ENCODE data around the gene MBNL1. TPM values are rescaled to one million over a fixed set of nuclear protein-coding genes. Genes with fewer than 3 reads are reported as not detected.

The MBNL1 gene
- total and polyA plus RNA-seq, 8 donors, result 15.2 to 73.2 (median 40.2) TPM

DNA sequence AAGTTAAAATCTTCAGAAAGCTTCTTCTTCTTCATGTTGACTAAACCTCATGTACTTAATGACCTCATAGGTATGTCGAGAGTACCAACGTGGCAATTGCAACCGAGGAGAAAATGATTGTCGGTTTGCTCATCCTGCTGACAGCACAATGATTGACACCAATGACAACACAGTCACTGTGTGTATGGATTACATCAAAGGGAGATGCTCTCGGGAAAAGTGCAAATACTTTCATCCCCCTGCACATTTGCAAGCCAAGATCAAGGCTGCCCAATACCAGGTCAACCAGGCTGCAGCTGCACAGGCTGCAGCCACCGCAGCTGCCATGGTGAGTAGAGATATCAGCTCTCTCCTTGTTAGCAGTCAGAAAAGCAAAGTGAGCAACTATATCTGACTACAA, 176.5 kb downstream of the MBNL1 start:
- TF ChIP-seq, protein P1, sequence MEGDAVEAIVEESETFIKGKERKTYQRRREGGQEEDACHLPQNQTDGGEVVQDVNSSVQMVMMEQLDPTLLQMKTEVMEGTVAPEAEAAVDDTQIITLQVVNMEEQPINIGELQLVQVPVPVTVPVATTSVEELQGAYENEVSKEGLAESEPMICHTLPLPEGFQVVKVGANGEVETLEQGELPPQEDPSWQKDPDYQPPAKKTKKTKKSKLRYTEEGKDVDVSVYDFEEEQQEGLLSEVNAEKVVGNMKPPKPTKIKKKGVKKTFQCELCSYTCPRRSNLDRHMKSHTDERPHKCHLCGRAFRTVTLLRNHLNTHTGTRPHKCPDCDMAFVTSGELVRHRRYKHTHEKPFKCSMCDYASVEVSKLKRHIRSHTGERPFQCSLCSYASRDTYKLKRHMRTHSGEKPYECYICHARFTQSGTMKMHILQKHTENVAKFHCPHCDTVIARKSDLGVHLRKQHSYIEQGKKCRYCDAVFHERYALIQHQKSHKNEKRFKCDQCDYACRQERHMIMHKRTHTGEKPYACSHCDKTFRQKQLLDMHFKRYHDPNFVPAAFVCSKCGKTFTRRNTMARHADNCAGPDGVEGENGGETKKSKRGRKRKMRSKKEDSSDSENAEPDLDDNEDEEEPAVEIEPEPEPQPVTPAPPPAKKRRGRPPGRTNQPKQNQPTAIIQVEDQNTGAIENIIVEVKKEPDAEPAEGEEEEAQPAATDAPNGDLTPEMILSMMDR (IDR thresholded peaks at IDR 0.05), result no peak
- no peaks in the 10 kb centered on the region for H3K9me3 ChIP-seq
- DNase-seq (no peak), ATAC-seq (no peak), FAIRE-seq (no peak)
- peaks cover 0 to 8% (median 0%) of the 10 kb centered on the region in 3 donors for H3K36me3 ChIP-seq
- intact Hi-C loops (cut with DNase I), result loop anchor here in 1 of 3 donors (10.0 kb wide), 1 partner anchor 370 kb away; no protein-coding TSS in a partner anchor
- no peak overlapping the region for H3K4me3 ChIP-seq
- peaks cover 0 to 6% (median 0%) of the 10 kb centered on the region in 3 donors for H3K4me1 ChIP-seq
- WGBS, 2 donors, result 71 to 75% methylated on average over 6 of the region's 6 CpGs
- H3K27me3 ChIP-seq, result no peaks in the 10 kb centered on the region
- no peak overlapping the region for H3K27ac ChIP-seq

DNA sequence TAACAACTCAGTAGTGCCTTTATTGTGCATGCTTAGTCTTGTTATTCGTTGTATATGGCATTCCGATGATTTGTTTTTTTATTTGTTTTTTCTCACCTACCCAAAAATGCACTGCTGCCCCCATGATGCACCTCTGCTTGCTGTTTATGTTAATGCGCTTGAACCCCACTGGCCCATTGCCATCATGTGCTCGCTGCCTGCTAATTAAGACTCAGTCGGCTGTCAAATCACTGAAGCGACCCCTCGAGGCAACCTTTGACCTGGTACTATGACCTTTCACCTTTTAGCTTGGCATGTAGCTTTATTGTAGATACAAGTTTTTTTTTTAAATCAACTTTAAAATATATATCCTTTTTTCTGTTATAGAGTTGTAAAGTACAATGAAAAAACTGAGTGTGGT, 177.8 kb downstream of the MBNL1 start:
- intact Hi-C loops (cut with DNase I), result loop anchor here in 1 of 3 donors (10.0 kb wide), 1 partner anchor 372 kb away; no protein-coding TSS in a partner anchor
- ATAC-seq (no peak), FAIRE-seq (no peak), DNase-seq (no peak)
- Histone ChIP-seq H3K9me3 (no peaks in the 10 kb centered on the region), H3K4me1 (peaks cover 0 to 6% (median 0%) of the 10 kb centered on the region in 3 donors), H3K27me3 (no peaks in the 10 kb centered on the region), H3K27ac (no peak overlapping the region), H3K36me3 (peaks cover 0 to 8% (median 0%) of the 10 kb centered on the region in 3 donors), H3K4me3 (no peak overlapping the region)
- 67 to 70% methylated on average over 7 of the region's 7 CpGs for WGBS, 2 donors
- TF ChIP-seq, protein P1 (IDR thresholded peaks at IDR 0.05), result no peak

DNA sequence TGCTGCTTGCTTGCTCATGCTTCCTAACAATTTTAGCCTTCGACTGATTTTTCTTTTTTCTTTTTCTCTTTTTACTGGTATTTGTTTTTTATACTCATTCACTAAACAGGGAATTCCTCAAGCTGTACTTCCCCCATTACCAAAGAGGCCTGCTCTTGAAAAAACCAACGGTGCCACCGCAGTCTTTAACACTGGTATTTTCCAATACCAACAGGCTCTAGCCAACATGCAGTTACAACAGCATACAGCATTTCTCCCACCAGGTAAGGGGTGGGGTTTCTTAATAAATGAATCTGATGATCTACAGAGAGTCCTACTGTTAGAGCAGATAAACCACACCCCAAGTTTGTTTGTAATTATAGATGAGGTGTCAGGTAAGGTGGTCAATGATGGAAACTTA, 178.8 kb downstream of the MBNL1 start:
- no peaks in the 10 kb centered on the region for H3K27me3 ChIP-seq
- peaks cover 0 to 8% (median 0%) of the 10 kb centered on the region in 3 donors for H3K36me3 ChIP-seq
- DNase-seq (no peak), ATAC-seq (no peak), FAIRE-seq (no peak)
- TF ChIP-seq, protein P1 (IDR thresholded peaks at IDR 0.05), result no peak
- H3K4me3 ChIP-seq, result no peak overlapping the region
- 77 to 78% methylated on average over 3 of the region's 3 CpGs for WGBS, 2 donors
- H3K27ac ChIP-seq, result no peak overlapping the region
- peaks cover 0 to 6% (median 0%) of the 10 kb centered on the region in 3 donors for H3K4me1 ChIP-seq
- intact Hi-C loops (cut with DNase I), result loop anchor here in 1 of 3 donors (10.0 kb wide), 1 partner anchor 373 kb away; no protein-coding TSS in a partner anchor
- no peaks in the 10 kb centered on the region for H3K9me3 ChIP-seq

DNA sequence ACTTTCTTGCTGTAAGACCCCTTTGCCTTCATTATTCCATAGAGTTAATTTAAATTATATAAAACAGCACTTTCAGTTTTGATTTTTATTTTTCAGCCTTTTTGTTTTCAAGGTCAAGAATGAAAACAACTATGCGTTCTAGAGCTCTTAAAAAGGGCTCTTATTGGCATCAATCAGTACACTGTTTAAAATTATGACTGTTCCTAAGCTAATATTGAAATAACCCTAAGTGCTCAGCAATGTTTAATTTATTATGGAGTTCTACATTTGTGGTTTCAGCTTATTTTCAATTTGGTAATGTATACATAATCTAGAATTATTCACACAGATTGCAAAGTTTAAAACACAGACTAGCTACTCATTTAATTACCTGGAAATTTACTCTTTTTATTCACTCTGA, 179.4 kb downstream of the MBNL1 start:
- no peaks in the 10 kb centered on the region for H3K9me3 ChIP-seq
- no peak for DNase-seq
- peaks cover 0 to 6% (median 0%) of the 10 kb centered on the region in 3 donors for H3K4me1 ChIP-seq
- TF ChIP-seq, protein P1 (IDR thresholded peaks at IDR 0.05), result no peak
- WGBS, 2 donors, result 53 to 73% methylated on average over 1 of the region's 1 CpG
- FAIRE-seq, result no peak
- H3K36me3 ChIP-seq, result peaks cover 0 to 8% (median 0%) of the 10 kb centered on the region in 3 donors
- H3K27me3 ChIP-seq, result no peaks in the 10 kb centered on the region
- intact Hi-C loops (cut with DNase I), result loop anchor here in 1 of 3 donors (10.0 kb wide), 1 partner anchor 373 kb away; no protein-coding TSS in a partner anchor
- H3K27ac ChIP-seq, result no peak overlapping the region
- no peak for ATAC-seq
- H3K4me3 ChIP-seq, result no peak overlapping the region

DNA sequence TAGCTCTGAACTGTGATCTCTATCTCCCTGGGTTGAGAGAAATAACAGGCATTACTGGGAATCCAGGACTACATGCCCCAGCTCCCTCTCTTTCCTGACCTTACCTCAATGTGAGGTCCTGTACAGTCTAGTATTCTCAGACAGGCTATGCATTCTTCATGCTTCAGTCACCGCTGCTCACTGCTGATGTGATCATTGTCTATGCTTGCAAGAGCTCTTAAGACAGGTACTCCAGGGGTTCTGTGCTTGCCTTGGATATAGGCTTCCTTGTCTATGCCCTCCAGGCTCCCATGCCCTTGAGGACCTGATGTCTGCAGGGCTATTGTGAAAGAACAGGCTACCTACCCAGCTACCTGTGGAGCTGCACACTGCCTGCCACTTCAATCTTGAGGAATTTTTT, 183.6 kb downstream of the MBNL1 start:
- no peaks in the 10 kb centered on the region for H3K9me3 ChIP-seq
- WGBS, 2 donors, result 95 to 99% methylated on average over 1 of the region's 1 CpG

More for the DNA sequence above, 183.6 kb downstream of the MBNL1 start:
- FAIRE-seq (no peak), ATAC-seq (no peak), DNase-seq (no peak)
- Histone ChIP-seq H3K27ac (no peak overlapping the region), H3K4me1 (no peaks in the 10 kb centered on the region), H3K27me3 (no peaks in the 10 kb centered on the region), H3K4me3 (no peak overlapping the region), H3K36me3 (peaks cover 0 to 6% (median 0%) of the 10 kb centered on the region in 3 donors)
- TF ChIP-seq, protein P1 (IDR thresholded peaks at IDR 0.05), result no peak
- intact Hi-C loops (cut with DNase I), result no loop called here
